ENCODE measurements around the gene ZNF70. TPM values are rescaled to one million over a fixed set of nuclear protein-coding genes. Genes with fewer than 3 reads are reported as not detected.

Gene ZNF70
- total RNA-seq = 4.1 TPM

GRCh38 chr22:23750714-23751440, at the start of gene ZNF70:
Gene ZNF70 (minus strand): TSS chr22:23751112. CDS start chr22:23745140, 5,972 bp downstream.
- DNase-seq = peak; percentile 73

GRCh38 chr22:23796461-23796860, 45.5 kb upstream of the ZNF70 start:
- no peak for DNase-seq

- DNase-seq = no peak
These were observed 42.4 kb upstream of the ZNF70 start for GRCh38 chr22:23793326-23793725.

- DNase-seq = no peak
These were observed 41.1 kb upstream of the ZNF70 start for GRCh38 chr22:23791738-23792645.

- DNase-seq = no peak
These were observed 40.2 kb upstream of the ZNF70 start for GRCh38 chr22:23790819-23791737.

GRCh38 chr22:23789638-23790037, 38.7 kb upstream of the ZNF70 start:
- no peak for DNase-seq

GRCh38 chr22:23789121-23789520, 38.2 kb upstream of the ZNF70 start:
- no peak for DNase-seq

GRCh38 chr22:23787910-23788309, 37.0 kb upstream of the ZNF70 start:
- DNase-seq = no peak

GRCh38 chr22:23787600-23787896, 36.6 kb upstream of the ZNF70 start:
- DNase-seq = no peak

- DNase-seq = peak; percentile 67
These were observed 36.1 kb upstream of the ZNF70 start, which contains the start of gene SMARCB1 for GRCh38 chr22:23786752-23787599. Gene SMARCB1 (plus strand): TSS chr22:23786966. CDS start chr22:23787170, 204 bp downstream.

GRCh38 chr22:23786261-23786710, 35.4 kb upstream of the ZNF70 start:
- DNase-seq = no peak

GRCh38 chr22:23784215-23784732, 33.4 kb upstream of the ZNF70 start:
- DNase-seq = no peak

GRCh38 chr22:23783265-23784150, 32.6 kb upstream of the ZNF70 start:
- DNase-seq = no peak

- no peak for DNase-seq
These were observed 31.8 kb upstream of the ZNF70 start for GRCh38 chr22:23782703-23783102.

GRCh38 chr22:23782252-23782651, 31.3 kb upstream of the ZNF70 start:
- DNase-seq = no peak

GRCh38 chr22:23781511-23782183, 30.7 kb upstream of the ZNF70 start:
- DNase-seq = no peak

GRCh38 chr22:23781065-23781464, 30.2 kb upstream of the ZNF70 start:
- DNase-seq = peak; percentile 60

GRCh38 chr22:23780146-23780748, 29.3 kb upstream of the ZNF70 start:
- DNase-seq = no peak

GRCh38 chr22:23779731-23780130, 28.8 kb upstream of the ZNF70 start:
- no peak for DNase-seq
